GM19324 (cell line): ENCODE measurements around the gene RIN3.

Experiments used
- ATAC-seq: cut with Tn5 transposase; IDR thresholded peaks from one replicate; pipeline ENCODE4 v1.9.1; 2021; ENCODE audit warnings: mild to moderate bottlenecking, moderate library complexity; ENCODE audit not compliant: unreplicated experiment, low FRiP score

The RIN3 gene

GRCh38 chr14:92613008-92613658 lies 99.6 kb downstream of the RIN3 start:
- ATAC-seq = no peak

GRCh38 chr14:92613681-92614260 lies 100.2 kb downstream of the RIN3 start:
- ATAC-seq = no peak

GRCh38 chr14:92615451-92615850 lies 101.9 kb downstream of the RIN3 start:
- peak; percentile 49 for ATAC-seq

DNA sequence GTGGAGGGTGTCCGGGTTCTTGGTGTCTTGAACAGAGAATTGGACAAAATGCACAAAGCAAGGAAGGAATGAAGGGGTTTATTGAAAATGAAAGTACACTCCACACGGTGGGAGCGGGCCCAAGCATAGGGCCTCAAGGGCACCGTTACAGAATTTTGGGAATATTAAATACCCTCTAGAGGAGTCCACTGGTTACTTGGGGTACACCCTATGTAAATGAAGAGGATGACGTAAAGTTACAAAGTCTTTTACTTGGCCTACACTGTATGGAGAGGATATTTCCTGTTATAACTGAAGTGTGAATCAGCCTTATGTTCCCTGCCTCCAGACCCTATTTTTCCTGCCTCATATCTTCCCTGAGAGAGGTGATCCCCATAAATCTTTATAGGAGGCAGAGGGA lies 102.6 kb downstream of the RIN3 start:
- ATAC-seq = no peak

GRCh38 chr14:92617581-92617980 lies 104.0 kb downstream of the RIN3 start:
- no peak for ATAC-seq

GRCh38 chr14:92619671-92620456 lies 106.3 kb downstream of the RIN3 start:
- no peak for ATAC-seq

DNA sequence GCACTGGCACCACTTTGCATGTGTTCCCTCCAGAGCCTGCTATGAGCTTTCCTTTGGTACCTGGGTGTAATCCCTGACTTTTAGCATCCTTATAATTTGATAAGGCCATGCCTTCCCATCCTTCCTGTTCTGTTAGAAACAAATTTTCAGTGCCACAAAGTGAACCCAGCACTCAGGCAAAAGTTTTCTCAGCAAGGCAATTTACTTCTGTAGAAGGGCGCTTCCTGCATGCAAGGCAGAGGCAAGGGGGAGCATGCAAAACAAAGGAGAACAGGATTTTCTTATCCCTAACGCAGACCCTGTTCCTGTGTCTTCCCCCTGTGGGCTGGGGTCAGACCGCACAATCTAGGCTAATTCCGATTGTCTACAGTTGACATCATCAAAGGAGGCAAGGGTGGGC lies 108.7 kb downstream of the RIN3 start:
- ATAC-seq = no peak

- ATAC-seq = no peak
These were observed 111.2 kb downstream of the RIN3 start for GRCh38 chr14:92624764-92625163.

DNA sequence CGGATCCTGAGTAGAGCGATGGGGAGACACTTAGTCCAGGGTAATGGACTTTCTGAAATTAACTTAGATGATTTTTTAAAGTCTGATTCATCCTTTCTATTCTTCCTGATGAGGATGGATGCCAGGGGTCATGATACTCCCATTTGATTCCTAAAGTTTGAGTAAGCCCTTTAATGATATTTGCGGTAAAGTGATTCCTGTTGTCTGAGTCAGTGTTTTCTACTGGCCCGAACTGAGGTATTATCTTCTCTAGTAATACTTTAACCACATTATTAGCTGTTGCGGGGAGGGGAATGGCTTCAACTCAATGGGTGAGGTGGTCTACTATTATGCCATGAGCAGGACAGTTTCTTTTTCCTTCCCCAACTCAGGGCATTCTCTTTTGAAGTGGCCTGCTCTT lies 111.6 kb downstream of the RIN3 start:
- no peak for ATAC-seq

- ATAC-seq = no peak
These were observed 112.5 kb downstream of the RIN3 start for GRCh38 chr14:92626041-92626440.

- no peak for ATAC-seq
These were observed 114.2 kb downstream of the RIN3 start for GRCh38 chr14:92627707-92628215.

DNA sequence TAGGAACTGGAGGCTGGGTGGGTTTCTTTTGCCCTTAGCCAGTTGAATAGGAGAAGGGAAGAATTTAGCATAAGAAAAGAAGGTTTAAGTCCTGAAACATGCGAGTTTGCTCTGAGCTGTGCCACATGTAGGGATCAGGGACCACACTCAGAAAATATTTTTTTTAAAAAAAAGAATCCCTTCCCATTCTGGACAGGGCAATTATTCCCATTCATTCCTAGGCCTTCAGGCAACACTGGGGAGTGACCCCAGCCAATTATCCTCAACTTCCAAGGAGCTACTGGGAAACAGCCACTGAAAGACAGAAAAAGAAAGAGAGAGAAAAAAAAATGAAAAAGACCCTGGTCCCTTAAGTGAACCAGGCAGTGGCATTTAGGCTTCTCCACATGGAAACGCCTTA lies 115.1 kb downstream of the RIN3 start:
- no peak for ATAC-seq

DNA sequence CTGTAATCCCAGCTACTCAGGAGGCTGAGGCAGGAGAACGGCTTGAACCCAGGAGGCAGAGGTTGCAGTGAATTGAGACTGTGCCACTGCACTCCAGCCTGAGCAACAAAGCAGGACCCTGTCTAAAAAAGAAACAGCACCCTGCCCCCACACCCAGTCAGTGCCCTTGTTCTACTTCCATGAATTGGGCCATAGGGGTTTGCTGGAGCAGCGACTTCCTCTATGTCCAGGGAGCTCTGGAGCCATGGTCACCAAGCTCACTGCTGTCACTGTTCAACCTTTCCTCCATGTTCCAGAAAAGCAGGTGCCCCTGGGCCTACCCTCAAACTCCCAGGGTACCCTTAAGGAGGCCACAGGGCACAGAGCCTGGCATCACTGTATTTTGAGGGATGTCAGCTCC lies 116.8 kb downstream of the RIN3 start:
- ATAC-seq = no peak

GRCh38 chr14:92631098-92631497 lies 117.5 kb downstream of the RIN3 start:
- ATAC-seq = no peak

DNA sequence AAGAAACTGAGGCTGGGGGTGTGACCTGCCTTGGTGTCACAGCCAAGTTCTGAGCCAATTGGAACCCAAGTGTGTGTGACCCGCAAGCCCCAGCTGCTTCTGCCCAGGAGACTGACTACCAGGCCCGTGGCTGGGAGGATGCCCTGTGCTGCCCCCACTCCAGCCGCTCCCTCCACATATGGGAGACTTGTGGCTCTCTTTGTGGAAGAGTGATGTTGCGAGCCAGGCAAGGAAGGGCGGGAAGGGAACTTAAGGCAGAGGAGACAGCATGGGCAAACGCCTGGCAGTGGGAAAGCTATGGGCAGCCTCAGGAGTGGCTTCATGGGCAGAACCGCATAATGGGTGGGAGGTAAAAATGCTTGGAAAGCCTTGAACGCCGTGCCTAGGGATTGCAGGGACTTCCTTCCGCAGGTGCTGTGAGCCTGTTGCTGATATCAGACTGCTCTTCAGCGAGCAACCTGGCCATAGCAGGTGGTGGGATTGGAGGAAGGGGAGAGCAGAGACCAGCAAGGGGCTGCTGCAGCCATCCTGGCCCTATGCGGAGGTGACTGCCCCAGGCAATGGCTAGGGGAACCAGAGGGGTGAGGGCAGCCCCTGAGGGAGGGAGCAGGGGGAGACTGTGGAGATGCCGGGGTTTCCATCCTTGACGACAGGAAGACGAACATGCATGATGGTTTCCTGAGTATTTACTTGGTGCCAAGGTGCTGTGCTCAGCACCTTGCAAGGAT lies 119.1 kb downstream of the RIN3 start:
- no peak for ATAC-seq

- ATAC-seq = no peak
These were observed 119.7 kb downstream of the RIN3 start for GRCh38 chr14:92633274-92633616.

DNA sequence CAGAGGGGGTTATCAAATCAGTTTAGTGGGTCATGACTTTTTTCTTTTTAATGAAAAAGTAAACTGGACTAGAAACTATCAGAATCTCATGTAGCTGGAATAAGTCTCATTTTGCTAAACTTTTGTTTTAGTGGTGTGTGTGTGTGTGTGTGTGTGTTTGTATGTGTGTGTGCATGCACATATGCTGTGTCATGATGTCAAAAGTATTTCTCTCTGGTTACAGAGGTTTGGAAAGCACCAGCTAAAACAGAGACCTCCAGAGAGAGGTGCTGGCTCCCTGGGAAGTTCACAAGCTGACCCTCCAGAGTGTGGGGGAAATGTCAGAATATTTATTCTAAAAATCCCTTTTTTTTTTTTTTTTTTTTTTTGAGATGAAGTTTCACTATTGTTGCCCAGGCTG lies 120.1 kb downstream of the RIN3 start:
- no peak for ATAC-seq

DNA sequence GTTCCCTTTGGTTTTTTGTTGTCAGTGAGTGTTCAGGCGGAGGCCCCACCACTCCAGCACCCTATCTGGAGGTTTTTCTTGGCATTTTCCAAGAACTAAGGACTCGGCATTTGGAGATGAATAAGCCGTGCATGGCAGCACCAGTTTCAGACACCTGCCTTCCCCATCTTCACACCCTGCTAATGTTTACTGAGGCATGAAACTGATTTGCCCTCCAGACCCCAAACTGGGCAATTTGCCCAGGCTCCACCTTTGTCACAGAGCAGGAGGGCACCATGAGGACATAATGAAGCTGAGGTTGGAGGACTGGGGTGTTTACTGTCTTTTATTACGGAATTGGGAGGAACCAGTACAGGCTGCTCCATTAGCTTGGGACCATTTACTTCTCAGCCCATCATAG lies 121.5 kb downstream of the RIN3 start:
- no peak for ATAC-seq

DNA sequence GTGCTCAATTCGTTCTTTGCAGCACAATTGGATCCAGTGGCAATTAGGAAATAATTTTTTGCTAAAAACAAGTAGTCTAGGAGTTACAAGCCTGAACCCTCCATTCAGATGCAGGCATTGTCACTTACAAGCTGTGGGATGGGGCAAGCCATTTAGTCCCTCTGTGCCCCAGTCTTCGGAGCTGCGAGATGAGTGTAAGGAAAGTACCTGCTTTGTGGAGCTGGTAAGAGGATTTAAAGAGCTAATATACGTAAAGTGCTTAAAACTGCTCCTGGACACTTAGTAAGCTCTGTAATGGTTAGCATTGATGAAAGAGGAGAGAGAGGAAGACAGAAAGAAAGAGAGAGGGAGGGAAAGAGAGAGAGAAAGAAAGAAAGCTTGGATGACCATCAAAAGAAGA lies 122.3 kb downstream of the RIN3 start:
- no peak for ATAC-seq

- no peak for ATAC-seq
These were observed 123.6 kb downstream of the RIN3 start for GRCh38 chr14:92637228-92637627.

DNA sequence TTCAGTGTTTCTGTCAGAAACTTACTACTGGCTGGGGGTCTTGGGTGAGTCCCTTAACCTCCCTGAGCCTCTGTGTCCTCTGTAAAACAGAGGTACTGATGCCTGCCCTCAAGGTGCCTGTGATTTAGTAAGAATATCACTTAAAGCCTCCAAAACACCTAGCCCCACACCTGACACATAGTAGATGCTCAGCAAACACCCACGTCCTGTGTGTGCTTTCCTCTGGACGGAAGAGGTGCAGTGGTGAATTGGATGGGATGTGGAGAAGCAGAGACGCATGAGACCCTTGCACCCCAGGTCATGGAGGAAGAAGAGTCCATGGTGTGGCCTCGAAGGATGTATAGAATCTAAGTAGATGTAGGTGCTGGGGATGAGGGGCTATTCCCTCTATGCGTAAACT lies 124.3 kb downstream of the RIN3 start:
- ATAC-seq = no peak
